HepG2 (cell line): ENCODE data around the gene PISD. TPM values are rescaled to one million over a fixed set of nuclear protein-coding genes. Genes with fewer than 3 reads are reported as not detected.

Source experiments
- ATAC-seq: fragments of 200-7000 bp; cut with Tn5 transposase; 3 replicates; pipeline ENCODE4 v1.9.1; 2020; ENCODE audit warnings: mild to moderate bottlenecking, moderate library complexity
- BruUV-seq: library from RNA; stranded (reverse); fragments of 400-500 nt; replicated peaks from 2 replicates; lab custom pipeline; 2021; lab: Mats Ljungman, UMichigan
- CTCF ChIA-PET: fragments of 300-600 bp; formaldehyde crosslinking; extraction: SDS; loops from one replicate; lab custom pipeline; 2021; ENCODE audit warnings: low total read pairs, inconsistent platforms, low intra/inter-chr PET ratio; lab: Yijun Ruan, JAX
- POLR2A ChIA-PET: fragments of 350-600 bp; sonication (Branson Sonifier 250); formaldehyde crosslinking; loops from one replicate; lab custom pipeline; 2020; ENCODE audit warnings: antibody characterized with exemption, inconsistent platforms; lab: Yijun Ruan, JAX
- DNase-seq: peaks from one replicate; pipeline ENCODE4 v3.0.0-alpha.2; 2015; ENCODE audit warnings: low spot score
- FAIRE-seq: peaks from 3 replicates; lab custom pipeline; 2011; peaks lifted over from hg19 to GRCh38; lab: Jason Lieb, UNC
- H2AFZ ChIP-seq: one replicate; pipeline ENCODE4 v1.6.1; 2011; ENCODE audit warnings: low read length, inconsistent platforms
- H3K27ac ChIP-seq: fragments of 300-600 bp; 3 replicates; pipeline ENCODE4 v1.8.0; 2011; ENCODE audit warnings: mixed run types, mild to moderate bottlenecking, mixed read lengths, low read length, inconsistent platforms; ENCODE audit not compliant: insufficient read depth; ENCODE audit errors: extremely low read length
- H3K27me3 ChIP-seq, 2 experiments: fragments of 200-600 bp in 1 of 2; 2 replicates in 1 of 2; 3 replicates in 1 of 2; pipeline versions ENCODE4 v1.6.0 to v1.8.0; 2011; ENCODE audit warnings: low read length in 2 of 2, mild to moderate bottlenecking in 2 of 2, moderate library complexity in 2 of 2, inconsistent platforms in 1 of 2; ENCODE audit not compliant: insufficient read depth in 2 of 2, control insufficient read depth in 1 of 2
- H3K36me3 ChIP-seq, 2 experiments: fragments of 200-600 bp in 1 of 2; replicated peaks in 1 of 2; 2 replicates in 1 of 2; 3 replicates in 1 of 2; pipeline versions ENCODE4 v1.5.1 to v1.8.0; 2011; ENCODE audit warnings: low read length in 2 of 2, inconsistent platforms in 1 of 2; ENCODE audit not compliant: insufficient read depth in 2 of 2, control insufficient read depth in 1 of 2
- H3K4me1 ChIP-seq: 2 replicates; pipeline ENCODE4 v1.5.1; 2012; ENCODE audit warnings: low read length, inconsistent platforms; ENCODE audit not compliant: insufficient read depth
- H3K4me2 ChIP-seq: 2 replicates; pipeline ENCODE4 v1.6.0; 2011; ENCODE audit warnings: low read depth, low read length, inconsistent platforms
- H3K4me3 ChIP-seq, 3 experiments: fragments of 200-600 bp in 1 of 3; sonication (generic), shearing (Covaris generic) in 1 of 3; replicated peaks in 1 of 3; 2 replicates each; pipeline ENCODE4 v1.5.1; 2011 to 2016; ENCODE audit warnings: low read length in 3 of 3, inconsistent platforms in 2 of 3, low read depth in 2 of 3, mild to moderate bottlenecking in 2 of 3, control low read depth in 1 of 3, mixed read lengths in 1 of 3; ENCODE audit not compliant: insufficient read depth in 1 of 3
- H3K79me2 ChIP-seq: one replicate; pipeline ENCODE4 v1.6.1; 2011; ENCODE audit warnings: low read length, inconsistent platforms; ENCODE audit not compliant: insufficient read depth
- H3K9ac ChIP-seq: 2 replicates; pipeline ENCODE4 v1.6.0; 2011; ENCODE audit warnings: mild to moderate bottlenecking, low read depth, low read length, inconsistent platforms; ENCODE audit not compliant: insufficient read depth
- H3K9me3 ChIP-seq: 2 replicates; pipeline ENCODE4 v1.5.1; 2012; ENCODE audit warnings: mild to moderate bottlenecking, low read length
- H4K20me1 ChIP-seq: 2 replicates; pipeline ENCODE4 v1.6.0; 2011; ENCODE audit warnings: inconsistent platforms, mild to moderate bottlenecking, low read length, moderate library complexity; ENCODE audit not compliant: insufficient read depth
- MTA3 ChIP-seq: sonication (generic); formaldehyde crosslinking; IDR thresholded peaks from 2 replicates; pipeline ENCODE4 v1.4.0; 2020; ENCODE audit warnings: missing genetic modification reagents
- TGIF2 ChIP-seq: IDR thresholded peaks from 2 replicates; pipeline ENCODE4 v1.6.1; 2016; ENCODE audit warnings: control low read depth, missing compliant biosample characterization
- U2AF1 ChIP-seq: fragments of 200-400 bp; formaldehyde crosslinking; optimal IDR thresholded peaks from 2 replicates; pipeline ENCODE3; 2017; ENCODE audit warnings: mild to moderate bottlenecking, low read depth, low read length
- ZFP91 ChIP-seq: sonication (generic); formaldehyde crosslinking; IDR thresholded peaks from 2 replicates; pipeline ENCODE4 v1.9.0; 2022; ENCODE audit warnings: missing genetic modification reagents, mild to moderate bottlenecking, borderline replicate concordance
- ZNF205 ChIP-seq: IDR thresholded peaks from 2 replicates; pipeline ENCODE4 v1.6.1; 2018; ENCODE audit warnings: missing biosample characterization, missing genetic modification reagents
- ZNF44 ChIP-seq: sonication (generic); formaldehyde crosslinking; IDR thresholded peaks from 2 replicates; pipeline ENCODE4 v1.5.1; 2020; ENCODE audit warnings: mild to moderate bottlenecking, missing genetic modification reagents
- ZNF652 ChIP-seq: IDR thresholded peaks from 2 replicates; pipeline ENCODE4 v1.6.1; 2016; ENCODE audit warnings: low read depth, borderline replicate concordance
- ZSCAN22 ChIP-seq: sonication (generic); formaldehyde crosslinking; IDR thresholded peaks from 2 replicates; pipeline ENCODE4 v1.4.0; 2020; ENCODE audit warnings: mild to moderate bottlenecking, missing genetic modification reagents
- WGBS: methylation state at CpG from one replicate; pipeline ENCODE4 v1.1.6; 2017; ENCODE audit warnings: low lambda C conversion rate; 5-methylcytosine and 5-hydroxymethylcytosine counted together
- in situ Hi-C: cut with HindIII; loops from 2 replicates; pipeline ENCODE4 v1.10.0; 2017; ENCODE audit warnings: low pct_unique_long_range_greater_than_20kb; ENCODE audit not compliant: extremely low pct_ligation_motif_present
- intact Hi-C: fragments of 100-400 bp; cut with micrococcal nuclease; formaldehyde crosslinking; loops from one replicate; pipeline ENCODE4 v1.10.0; 2022; ENCODE audit not compliant: unreplicated experiment
- polyA plus RNA-seq, 8 experiments: library from polyadenylated mRNA; depleted of rRNA in 3 of 8; stranded (reverse) in 7 of 8; unstranded in 1 of 8; fragments of >200 nt; fragmentation: Illumina TruSeq in 4 of 8; extraction: Trizol in 4 of 8; gene quantifications; 2 replicates each; pipeline versions ENCODE4 v1.2.1 to v1.2.3, GENCODE V29; 2011 to 2016; ENCODE audit warnings: low read depth in 4 of 8, missing spikeins in 1 of 8, mixed read lengths in 1 of 8; ENCODE audit not compliant: insufficient read depth in 1 of 8
- total RNA-seq, 5 experiments: library from RNA; depleted of rRNA; stranded (reverse); fragments of >200 nt; fragmentation: Illumina TruSeq; extraction: Trizol; gene quantifications; 2 replicates each; pipeline ENCODE4 v1.2.3, GENCODE V29; 2016; ENCODE audit warnings: low read depth in 1 of 5
- TF ChIP-seq, protein P1 (sequence below): sonication (generic); formaldehyde crosslinking; IDR thresholded peaks from 2 replicates; pipeline ENCODE4 v1.4.0; 2020; ENCODE audit warnings: missing genetic modification reagents, borderline replicate concordance
- TF ChIP-seq, protein P2 (sequence below): sonication (generic); formaldehyde crosslinking; IDR thresholded peaks from 2 replicates; pipeline ENCODE4 v1.4.0; 2020; ENCODE audit warnings: missing genetic modification reagents
- TF ChIP-seq, protein P3 (sequence below): sonication (generic); formaldehyde crosslinking; IDR thresholded peaks from 2 replicates; pipeline ENCODE4 v1.8.1; 2023; ENCODE audit warnings: mild to moderate bottlenecking, moderate library complexity, missing genetic modification reagents

PISD gene
- total and polyA plus RNA-seq, 2 of the 13 experiments (the other 11 are each of a cell fraction or from before 2014, with no cell fraction given): 30.1 to 47.7 TPM

- TF ChIP-seq, protein P1, sequence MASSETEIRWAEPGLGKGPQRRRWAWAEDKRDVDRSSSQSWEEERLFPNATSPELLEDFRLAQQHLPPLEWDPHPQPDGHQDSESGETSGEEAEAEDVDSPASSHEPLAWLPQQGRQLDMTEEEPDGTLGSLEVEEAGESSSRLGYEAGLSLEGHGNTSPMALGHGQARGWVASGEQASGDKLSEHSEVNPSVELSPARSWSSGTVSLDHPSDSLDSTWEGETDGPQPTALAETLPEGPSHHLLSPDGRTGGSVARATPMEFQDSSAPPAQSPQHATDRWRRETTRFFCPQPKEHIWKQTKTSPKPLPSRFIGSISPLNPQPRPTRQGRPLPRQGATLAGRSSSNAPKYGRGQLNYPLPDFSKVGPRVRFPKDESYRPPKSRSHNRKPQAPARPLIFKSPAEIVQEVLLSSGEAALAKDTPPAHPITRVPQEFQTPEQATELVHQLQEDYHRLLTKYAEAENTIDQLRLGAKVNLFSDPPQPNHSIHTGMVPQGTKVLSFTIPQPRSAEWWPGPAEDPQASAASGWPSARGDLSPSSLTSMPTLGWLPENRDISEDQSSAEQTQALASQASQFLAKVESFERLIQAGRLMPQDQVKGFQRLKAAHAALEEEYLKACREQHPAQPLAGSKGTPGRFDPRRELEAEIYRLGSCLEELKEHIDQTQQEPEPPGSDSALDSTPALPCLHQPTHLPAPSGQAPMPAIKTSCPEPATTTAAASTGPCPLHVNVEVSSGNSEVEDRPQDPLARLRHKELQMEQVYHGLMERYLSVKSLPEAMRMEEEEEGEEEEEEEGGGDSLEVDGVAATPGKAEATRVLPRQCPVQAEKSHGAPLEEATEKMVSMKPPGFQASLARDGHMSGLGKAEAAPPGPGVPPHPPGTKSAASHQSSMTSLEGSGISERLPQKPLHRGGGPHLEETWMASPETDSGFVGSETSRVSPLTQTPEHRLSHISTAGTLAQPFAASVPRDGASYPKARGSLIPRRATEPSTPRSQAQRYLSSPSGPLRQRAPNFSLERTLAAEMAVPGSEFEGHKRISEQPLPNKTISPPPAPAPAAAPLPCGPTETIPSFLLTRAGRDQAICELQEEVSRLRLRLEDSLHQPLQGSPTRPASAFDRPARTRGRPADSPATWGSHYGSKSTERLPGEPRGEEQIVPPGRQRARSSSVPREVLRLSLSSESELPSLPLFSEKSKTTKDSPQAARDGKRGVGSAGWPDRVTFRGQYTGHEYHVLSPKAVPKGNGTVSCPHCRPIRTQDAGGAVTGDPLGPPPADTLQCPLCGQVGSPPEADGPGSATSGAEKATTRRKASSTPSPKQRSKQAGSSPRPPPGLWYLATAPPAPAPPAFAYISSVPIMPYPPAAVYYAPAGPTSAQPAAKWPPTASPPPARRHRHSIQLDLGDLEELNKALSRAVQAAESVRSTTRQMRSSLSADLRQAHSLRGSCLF (CRISPR knock-in tag): no peak
- TF ChIP-seq TGIF2 (CRISPR knock-in tag): no peak
These were observed 87.9 kb downstream of the PISD start (continued) for GRCh38 chr22:31574055-31574670.

DNA sequence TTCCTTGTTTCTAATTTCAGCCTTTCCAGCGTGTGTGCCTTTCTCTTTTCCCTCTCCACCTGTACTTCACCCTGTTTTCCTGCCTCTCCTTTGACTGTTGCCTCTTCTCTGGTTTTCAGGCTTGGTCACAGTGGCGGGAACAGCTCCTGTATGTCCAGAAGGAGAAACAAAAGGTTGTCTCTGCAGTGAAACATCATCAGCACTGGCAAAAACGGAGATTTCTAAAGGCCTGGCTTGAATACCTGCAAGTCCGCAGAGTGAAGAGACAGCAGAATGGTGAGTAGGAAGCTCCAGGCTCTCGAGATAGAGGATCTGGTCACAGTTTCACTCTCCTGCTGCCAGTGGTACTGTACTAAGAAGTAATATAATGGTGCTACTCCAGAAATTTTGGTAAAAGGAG, 89.1 kb downstream of the PISD start:
- in situ Hi-C loops: loop anchor here (25.0 kb wide), 1 partner anchor 389 kb away; no protein-coding TSS in a partner anchor
- POLR2A ChIA-PET: no interaction called here
- CTCF ChIA-PET: no interaction called here
- Histone ChIP-seq H3K27me3 (no peaks in the 10 kb centered on the region), H3K9ac (no peak overlapping the region), H3K79me2 (no peaks in the 10 kb centered on the region), H3K36me3 (no peaks in the 10 kb centered on the region; a peak in 3 of 5 replicates), H4K20me1 (no peaks in the 10 kb centered on the region), H2AFZ (no peak overlapping the region), H3K4me2 (no peak overlapping the region), H3K27ac (no peak overlapping the region), H3K4me1 (peaks cover 15% of the 10 kb centered on the region), H3K4me3 (no peak overlapping the region), H3K9me3 (no peaks in the 10 kb centered on the region)
- intact Hi-C loops: no loop called here
- FAIRE-seq (no peak), ATAC-seq (no peak), DNase-seq (no peak)
- WGBS: 97% methylated on average over 5 of the region's 5 CpGs
- BruUV-seq: no TSS peak
- TF ChIP-seq MTA3 (CRISPR knock-in tag) (no peak), ZNF652 (no peak), ZNF205 (CRISPR knock-in tag) (no peak), ZSCAN22 (CRISPR knock-in tag) (no peak), U2AF1 (no peak), ZNF44 (no peak), ZFP91 (CRISPR knock-in tag) (no peak)
- TF ChIP-seq, protein P2, sequence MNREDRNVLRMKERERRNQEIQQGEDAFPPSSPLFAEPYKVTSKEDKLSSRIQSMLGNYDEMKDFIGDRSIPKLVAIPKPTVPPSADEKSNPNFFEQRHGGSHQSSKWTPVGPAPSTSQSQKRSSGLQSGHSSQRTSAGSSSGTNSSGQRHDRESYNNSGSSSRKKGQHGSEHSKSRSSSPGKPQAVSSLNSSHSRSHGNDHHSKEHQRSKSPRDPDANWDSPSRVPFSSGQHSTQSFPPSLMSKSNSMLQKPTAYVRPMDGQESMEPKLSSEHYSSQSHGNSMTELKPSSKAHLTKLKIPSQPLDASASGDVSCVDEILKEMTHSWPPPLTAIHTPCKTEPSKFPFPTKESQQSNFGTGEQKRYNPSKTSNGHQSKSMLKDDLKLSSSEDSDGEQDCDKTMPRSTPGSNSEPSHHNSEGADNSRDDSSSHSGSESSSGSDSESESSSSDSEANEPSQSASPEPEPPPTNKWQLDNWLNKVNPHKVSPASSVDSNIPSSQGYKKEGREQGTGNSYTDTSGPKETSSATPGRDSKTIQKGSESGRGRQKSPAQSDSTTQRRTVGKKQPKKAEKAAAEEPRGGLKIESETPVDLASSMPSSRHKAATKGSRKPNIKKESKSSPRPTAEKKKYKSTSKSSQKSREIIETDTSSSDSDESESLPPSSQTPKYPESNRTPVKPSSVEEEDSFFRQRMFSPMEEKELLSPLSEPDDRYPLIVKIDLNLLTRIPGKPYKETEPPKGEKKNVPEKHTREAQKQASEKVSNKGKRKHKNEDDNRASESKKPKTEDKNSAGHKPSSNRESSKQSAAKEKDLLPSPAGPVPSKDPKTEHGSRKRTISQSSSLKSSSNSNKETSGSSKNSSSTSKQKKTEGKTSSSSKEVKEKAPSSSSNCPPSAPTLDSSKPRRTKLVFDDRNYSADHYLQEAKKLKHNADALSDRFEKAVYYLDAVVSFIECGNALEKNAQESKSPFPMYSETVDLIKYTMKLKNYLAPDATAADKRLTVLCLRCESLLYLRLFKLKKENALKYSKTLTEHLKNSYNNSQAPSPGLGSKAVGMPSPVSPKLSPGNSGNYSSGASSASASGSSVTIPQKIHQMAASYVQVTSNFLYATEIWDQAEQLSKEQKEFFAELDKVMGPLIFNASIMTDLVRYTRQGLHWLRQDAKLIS (CRISPR knock-in tag): no peak
- TF ChIP-seq, protein P3, sequence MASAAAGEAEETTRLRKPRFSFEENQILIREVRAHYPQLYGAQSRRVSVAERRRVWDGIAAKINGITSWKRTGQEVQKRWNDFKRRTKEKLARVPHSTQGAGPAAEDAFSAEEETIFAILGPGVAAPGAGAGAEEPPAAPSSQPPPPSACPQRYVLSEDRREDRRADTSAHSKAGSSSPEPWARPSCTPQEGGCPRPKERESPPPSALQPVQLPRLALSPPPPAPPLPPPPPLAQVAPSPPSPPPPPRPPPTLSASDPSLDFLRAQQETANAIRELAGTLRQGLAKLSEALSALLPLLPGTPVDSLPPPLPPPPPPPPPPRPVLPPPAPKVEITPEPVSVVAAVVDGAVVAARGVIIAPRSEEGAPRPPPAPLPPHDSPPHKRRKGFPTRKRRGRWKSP (CRISPR knock-in tag): no peak
